Hematopoietic multipotent progenitor cell treated with erythropoietin and hydrocortisone succinate and interleukin-3 and kit ligand, for 4 days (in vitro differentiated cells): ENCODE measurements around the gene AGBL4.
"Not testable (repeated sequence)": the region's sequence is repeated elsewhere in the genome, so short reads cannot be mapped to it uniquely, and the experiment has no call there.

Experiments
- DNase-seq: peaks from one replicate; pipeline ENCODE4 v3.0.0-alpha.2; 2015

Gene AGBL4

GRCh38 chr1:50023292-50024159 lies at the start of gene AGBL4:
TSS of gene AGBL4 (minus strand) at chr1:50023954.
- DNase-seq, result peak; percentile 50

- DNase-seq, result no peak
Measured at GRCh38 chr1:50066806-50067205, 43.1 kb upstream of the AGBL4 start.

DNA sequence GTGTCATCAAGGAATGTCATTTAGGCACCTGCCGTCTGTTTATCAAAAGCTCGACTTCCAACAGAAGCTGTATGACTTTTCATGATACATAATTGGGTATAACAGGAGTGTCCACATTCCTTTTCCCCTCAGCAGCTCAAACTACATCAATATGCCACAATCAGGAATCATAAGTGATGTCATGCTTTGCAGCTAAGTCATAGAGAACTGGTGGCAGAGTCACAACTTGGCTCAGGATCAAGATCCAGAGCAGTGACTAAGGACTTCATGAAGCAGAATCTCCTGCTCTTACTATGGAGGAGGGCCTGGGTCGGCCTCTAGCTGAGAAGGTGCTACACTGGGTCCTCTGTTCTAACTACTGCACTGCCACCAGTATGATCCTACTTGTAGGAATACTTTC lies 36.5 kb upstream of the AGBL4 start:
- DNase-seq, result no peak

GRCh38 chr1:50048791-50049190 lies 25.0 kb upstream of the AGBL4 start:
- DNase-seq, result no peak

DNA sequence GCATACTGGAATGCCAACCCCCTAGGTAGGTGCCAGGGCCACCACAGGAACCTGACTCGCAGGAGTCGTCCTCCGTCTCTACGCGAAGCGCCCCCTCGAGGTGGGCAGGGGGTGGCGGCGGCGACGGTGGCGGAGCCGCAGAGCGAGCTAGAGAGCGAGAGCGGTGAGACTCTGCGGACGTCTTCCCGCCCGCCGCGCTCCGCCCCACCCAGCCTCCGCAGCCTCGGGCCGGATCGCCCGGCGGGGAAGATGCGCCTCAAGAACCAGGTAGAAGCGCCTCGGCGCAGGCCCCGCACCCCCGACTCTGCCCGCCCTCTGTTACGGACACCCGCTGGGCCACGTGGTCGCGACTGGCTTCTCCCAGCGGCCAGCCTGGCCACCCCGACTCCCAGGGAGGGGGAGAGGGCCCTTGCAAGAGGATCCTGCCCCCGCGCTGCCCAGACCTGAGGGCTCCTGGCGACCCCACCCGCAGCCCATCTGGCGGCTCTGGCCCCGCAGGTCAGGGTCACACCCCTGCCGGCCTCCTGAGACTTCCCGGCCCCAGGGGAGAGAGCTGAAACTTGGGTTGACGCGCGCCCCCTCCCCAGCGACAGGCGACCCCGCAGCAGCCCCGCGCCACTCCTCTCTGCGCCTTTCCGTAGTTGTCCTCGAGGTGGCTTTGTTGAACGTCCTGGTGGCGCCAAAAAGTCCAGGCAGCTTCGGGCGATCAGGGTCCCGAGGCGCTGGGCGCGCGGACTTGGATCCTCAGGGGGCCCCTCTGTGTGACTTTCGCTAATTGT lies 24.4 kb upstream of the AGBL4 start:
- DNase-seq, result peak; percentile 29

- peak; percentile 33 for DNase-seq
Measured at GRCh38 chr1:50038237-50038809, 14.6 kb upstream of the AGBL4 start.

DNA sequence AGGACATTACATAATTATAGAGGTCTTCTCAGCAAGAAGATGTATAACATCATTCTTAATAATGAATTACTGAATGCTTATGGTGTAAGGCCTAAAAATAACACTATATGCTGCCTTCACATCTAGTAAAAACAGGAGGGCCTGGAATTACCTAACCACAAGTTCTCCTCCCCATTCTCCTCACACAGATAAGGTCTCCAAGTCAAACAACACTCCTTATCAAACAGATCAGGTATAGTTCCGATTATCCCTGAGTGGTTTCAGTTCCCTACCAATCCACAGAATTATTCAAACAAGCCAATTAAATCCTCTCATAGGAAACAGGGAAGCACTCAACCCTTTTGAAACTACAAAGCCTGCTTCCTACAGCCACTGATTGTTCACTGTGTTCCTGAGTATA lies 4.0 kb upstream of the AGBL4 start:
- DNase-seq, result no peak

GRCh38 chr1:49995734-49996133 lies 28.0 kb downstream of the AGBL4 start:
- DNase-seq, result no peak

GRCh38 chr1:49971088-49971487 lies 52.7 kb downstream of the AGBL4 start:
- no peak for DNase-seq

DNA sequence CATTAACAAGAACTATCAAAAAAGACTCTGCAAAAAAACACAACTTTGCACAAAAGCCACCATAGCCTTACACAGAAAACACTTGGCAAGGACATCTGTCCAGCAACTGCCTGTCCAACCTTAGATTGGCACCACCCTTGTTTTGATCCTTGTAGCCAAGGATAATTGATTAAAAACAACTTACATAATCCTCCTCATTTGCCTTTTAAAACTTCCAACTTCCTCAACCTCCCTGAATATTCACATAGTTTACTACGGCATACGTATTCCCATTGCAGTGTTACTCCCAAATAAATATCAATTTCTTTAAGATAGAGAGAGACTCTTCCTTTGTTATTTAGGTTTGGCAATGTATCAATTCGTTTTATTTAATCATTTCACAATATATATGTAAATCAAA lies 72.4 kb downstream of the AGBL4 start:
- DNase-seq, result no peak

- DNase-seq, result not testable (repeated sequence)
Measured at GRCh38 chr1:49915301-49915700, 108.5 kb downstream of the AGBL4 start.

GRCh38 chr1:49906365-49906764 lies 117.4 kb downstream of the AGBL4 start:
- DNase-seq, result no peak

DNA sequence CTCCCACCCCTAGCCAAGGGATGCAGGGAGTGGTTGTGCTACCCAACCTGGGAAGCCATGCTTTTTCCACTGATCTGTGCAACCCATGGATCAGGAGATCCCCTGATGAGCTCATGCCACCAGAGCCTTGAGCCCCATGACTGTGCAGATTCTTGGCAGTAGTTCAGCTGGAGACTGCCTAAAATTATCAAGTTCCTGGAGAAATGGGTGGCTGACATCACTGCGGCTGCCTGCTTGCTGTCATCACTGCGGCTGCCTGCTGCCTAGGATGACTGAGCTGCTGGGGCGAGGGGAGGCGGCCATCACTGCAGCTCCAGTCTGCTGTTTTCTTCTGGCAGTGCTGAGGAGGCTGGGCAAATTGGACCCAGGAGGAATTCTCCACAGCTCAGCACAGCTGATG lies 159.2 kb downstream of the AGBL4 start:
- no peak for DNase-seq

GRCh38 chr1:49854741-49855140 lies 169.0 kb downstream of the AGBL4 start:
- no peak for DNase-seq

- no peak for DNase-seq
Measured at GRCh38 chr1:49842596-49842995, 181.2 kb downstream of the AGBL4 start.

- DNase-seq, result no peak
Measured at GRCh38 chr1:49841767-49842166, 182.0 kb downstream of the AGBL4 start.

GRCh38 chr1:49824261-49824660 lies 199.5 kb downstream of the AGBL4 start:
- no peak for DNase-seq

- no peak for DNase-seq
Measured at GRCh38 chr1:49817681-49818080, 206.1 kb downstream of the AGBL4 start.

DNA sequence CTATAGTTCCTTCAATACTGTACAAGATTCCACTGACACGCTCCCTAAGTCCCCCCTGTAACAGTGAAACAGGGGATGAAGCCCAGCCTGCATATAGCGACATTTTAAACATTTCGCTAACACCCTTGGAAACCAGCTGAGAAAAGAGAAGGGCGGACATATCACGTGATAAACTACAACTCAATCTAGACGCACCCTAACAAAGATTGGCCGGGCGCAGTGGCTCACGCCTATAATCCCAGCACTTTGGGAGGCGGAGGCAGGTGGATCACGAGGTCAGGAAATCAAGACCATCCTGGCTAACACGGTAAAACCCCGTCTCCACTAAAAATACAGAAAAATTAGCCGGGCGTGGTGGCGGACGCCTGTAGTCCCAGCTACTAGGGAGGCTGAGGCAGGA lies 236.7 kb downstream of the AGBL4 start:
- DNase-seq, result not testable (repeated sequence)

- no peak for DNase-seq
Measured at GRCh38 chr1:49765034-49765433, 258.7 kb downstream of the AGBL4 start.

DNA sequence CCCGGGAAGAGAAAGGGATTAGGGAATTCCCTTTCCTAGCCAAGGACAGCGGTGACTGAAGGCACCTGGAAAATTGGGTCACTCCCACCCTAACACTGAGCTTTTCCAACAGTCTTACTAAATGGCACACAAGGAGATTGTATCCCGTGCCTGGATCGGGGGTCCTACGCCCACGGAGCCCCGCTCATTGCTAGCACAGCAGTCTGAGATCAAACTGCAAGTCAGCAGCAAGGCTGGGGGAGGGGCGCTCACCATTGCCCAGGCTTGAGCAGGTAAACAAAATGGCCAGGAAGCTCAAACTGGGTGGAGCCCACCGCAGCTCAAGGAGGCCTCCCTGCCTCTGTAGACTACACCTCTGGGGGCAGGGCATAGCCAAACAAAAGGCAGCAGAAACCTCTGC lies 285.6 kb downstream of the AGBL4 start:
- not testable (repeated sequence) for DNase-seq

DNA sequence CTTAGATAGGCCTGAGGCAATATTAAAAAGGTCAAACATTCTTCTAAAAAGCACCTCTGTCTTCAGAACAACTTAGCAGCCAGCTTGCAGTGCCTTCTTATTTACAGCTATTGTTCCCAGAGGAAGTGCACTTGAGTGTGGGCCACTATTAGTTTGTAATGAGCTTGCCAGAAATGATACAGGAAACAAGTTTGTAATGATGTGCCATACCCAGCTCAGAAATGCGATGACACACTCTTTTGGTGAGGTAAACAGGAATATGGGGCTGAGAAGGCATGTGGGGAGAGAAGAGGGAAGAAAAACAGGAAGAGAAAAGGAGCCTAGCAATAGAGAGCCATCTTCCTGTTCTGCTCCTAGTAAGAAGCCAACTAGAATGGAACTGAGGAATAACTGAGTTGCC lies 295.4 kb downstream of the AGBL4 start:
- DNase-seq, result no peak

GRCh38 chr1:49723662-49724061 lies 300.1 kb downstream of the AGBL4 start:
- DNase-seq, result no peak
